Measurements from ENCODE around the gene SUSD1. TPM values are rescaled to one million over a fixed set of nuclear protein-coding genes. Genes with fewer than 3 reads are reported as not detected.

SUSD1 gene
- total RNA-seq, 1 experiment from 2014 or later = 15.3 TPM

DNA sequence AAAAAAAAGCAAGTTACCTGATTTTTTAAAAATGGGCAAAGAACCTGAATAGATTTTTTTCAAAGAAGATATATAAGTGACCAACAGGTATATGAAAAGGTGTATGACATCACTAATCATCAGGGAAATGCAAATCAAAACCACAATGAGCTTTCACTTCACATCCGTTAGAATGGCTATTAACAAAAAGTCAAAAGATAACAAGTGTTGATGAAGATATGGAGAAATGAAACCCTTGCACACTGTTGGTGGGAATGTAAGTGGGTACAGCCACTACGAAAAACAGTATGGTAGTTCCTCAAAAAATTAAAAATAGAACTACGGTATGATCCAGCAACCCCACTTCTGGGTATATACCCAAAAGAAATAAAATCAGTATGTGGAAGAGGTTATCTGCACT lies 143.7 kb downstream of the SUSD1 start:
- H3K27ac ChIP-seq (ENCODE audit: low read length) = peak overlapping the region; percentile 74; the same call in 1 of the 2 replicates
- BruUV-seq (replicated peaks) = no TSS peak
- CTCF ChIA-PET = no interaction called here

DNA sequence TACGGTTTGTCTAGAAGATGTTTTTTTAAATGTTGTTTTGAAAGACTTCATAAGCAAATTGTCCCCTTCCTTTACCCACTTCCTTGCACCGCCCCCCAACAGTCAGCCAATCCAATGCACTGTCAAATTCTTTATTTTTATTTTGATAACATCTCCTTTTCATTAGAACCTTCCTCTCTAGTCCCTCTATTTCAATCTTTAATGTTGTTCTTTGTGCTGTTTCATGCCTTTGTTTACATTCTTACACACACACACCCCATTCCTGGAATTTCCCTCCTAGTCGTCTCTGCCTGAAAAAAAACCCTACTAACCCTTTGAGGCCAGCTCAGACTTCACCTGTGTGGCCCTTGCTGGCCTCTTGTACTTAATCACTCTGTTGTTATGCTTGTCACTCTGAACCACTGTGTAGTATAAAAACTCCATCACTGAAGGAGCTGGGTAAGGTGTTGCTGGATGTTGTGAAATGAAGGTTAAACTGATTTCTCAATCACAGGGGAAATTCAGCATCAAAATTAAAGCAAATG lies 145.1 kb downstream of the SUSD1 start:
- Histone ChIP-seq H3K4me1 (ENCODE audit: control insufficient read depth, insufficient read depth, low read length) (peaks cover 15% of the 10 kb centered on the region), H3K36me3 (ENCODE audit: control insufficient read depth, insufficient read depth, low read length) (no peaks in the 10 kb centered on the region), H3K4me3 (ENCODE audit: low read depth in 2 of 2, low read length in 2 of 2) (no peak overlapping the region), H3K27ac (ENCODE audit: low read length) (peak overlapping the region; percentile 67), H3K27me3 (ENCODE audit: control insufficient read depth, insufficient read depth, low read length) (no peaks in the 10 kb centered on the region), H3K9me3 (ENCODE audit: control insufficient read depth, insufficient read depth, low read depth, low read length) (no peaks in the 10 kb centered on the region)
- TF ChIP-seq CTCF (IDR thresholded peaks at IDR 0.05) = no peak
- TF ChIP-seq POLR2AphosphoS5 (IDR thresholded peaks at IDR 0.05; ENCODE audit: low read depth, low read length) = peak; percentile 65; the same call in 1 of the 2 replicates
- TF ChIP-seq TCF7L2 (IDR thresholded peaks at IDR 0.05; ENCODE audit: low read depth, low read length) = peak; percentile 84
- in situ Hi-C loops (cut with HindIII; ENCODE audit: low pct_unique_long_range_greater_than_20kb, low sequenced_read_pairs) (no loop called here), intact Hi-C loops (cut with micrococcal nuclease; ENCODE audit: unreplicated experiment) (no loop called here)
- POLR2A ChIA-PET = no interaction called here
- no TSS peak for BruUV-seq (replicated peaks)
- DNase-seq (ENCODE audit: low read depth, low spot score) (peak; percentile 74), ATAC-seq (peak; percentile 94)
- CTCF ChIA-PET = no interaction called here

More for the DNA sequence above, 143.7 kb downstream of the SUSD1 start:
- no peak for ATAC-seq
- Histone ChIP-seq H3K4me3 (ENCODE audit: low read depth in 2 of 2, low read length in 2 of 2) (no peak overlapping the region), H3K4me1 (ENCODE audit: control insufficient read depth, insufficient read depth, low read length) (peaks cover 15% of the 10 kb centered on the region), H3K27me3 (ENCODE audit: control insufficient read depth, insufficient read depth, low read length) (no peaks in the 10 kb centered on the region), H3K36me3 (ENCODE audit: control insufficient read depth, insufficient read depth, low read length) (no peaks in the 10 kb centered on the region), H3K9me3 (ENCODE audit: control insufficient read depth, insufficient read depth, low read depth, low read length) (no peaks in the 10 kb centered on the region)
- no peak for DNase-seq (ENCODE audit: low read depth, low spot score)
- intact Hi-C loops (cut with micrococcal nuclease; ENCODE audit: unreplicated experiment) (no loop called here), in situ Hi-C loops (cut with HindIII; ENCODE audit: low pct_unique_long_range_greater_than_20kb, low sequenced_read_pairs) (no loop called here)
- POLR2A ChIA-PET = no interaction called here
- TF ChIP-seq TCF7L2 (IDR thresholded peaks at IDR 0.05; ENCODE audit: low read depth, low read length) = no peak
- TF ChIP-seq POLR2AphosphoS5 (IDR thresholded peaks at IDR 0.05; ENCODE audit: low read depth, low read length) = no peak
- no peak for TF ChIP-seq REST (IDR thresholded peaks at IDR 0.05; ENCODE audit: insufficient read depth in 1 of 2, low read depth in 2 of 2, low read length in 1 of 2)
- TF ChIP-seq SIN3A (IDR thresholded peaks at IDR 0.05; ENCODE audit: borderline replicate concordance, insufficient read depth, low read depth, low read length) = no peak
- no peak for TF ChIP-seq CTCF (IDR thresholded peaks at IDR 0.05)
